ENCODE data around the gene RHOH. TPM values are rescaled to one million over a fixed set of nuclear protein-coding genes. Genes with fewer than 3 reads are reported as not detected.

The RHOH gene
- total RNA-seq, 2 donors from 2014 or later: 1.6 to 2.6 TPM

DNA sequence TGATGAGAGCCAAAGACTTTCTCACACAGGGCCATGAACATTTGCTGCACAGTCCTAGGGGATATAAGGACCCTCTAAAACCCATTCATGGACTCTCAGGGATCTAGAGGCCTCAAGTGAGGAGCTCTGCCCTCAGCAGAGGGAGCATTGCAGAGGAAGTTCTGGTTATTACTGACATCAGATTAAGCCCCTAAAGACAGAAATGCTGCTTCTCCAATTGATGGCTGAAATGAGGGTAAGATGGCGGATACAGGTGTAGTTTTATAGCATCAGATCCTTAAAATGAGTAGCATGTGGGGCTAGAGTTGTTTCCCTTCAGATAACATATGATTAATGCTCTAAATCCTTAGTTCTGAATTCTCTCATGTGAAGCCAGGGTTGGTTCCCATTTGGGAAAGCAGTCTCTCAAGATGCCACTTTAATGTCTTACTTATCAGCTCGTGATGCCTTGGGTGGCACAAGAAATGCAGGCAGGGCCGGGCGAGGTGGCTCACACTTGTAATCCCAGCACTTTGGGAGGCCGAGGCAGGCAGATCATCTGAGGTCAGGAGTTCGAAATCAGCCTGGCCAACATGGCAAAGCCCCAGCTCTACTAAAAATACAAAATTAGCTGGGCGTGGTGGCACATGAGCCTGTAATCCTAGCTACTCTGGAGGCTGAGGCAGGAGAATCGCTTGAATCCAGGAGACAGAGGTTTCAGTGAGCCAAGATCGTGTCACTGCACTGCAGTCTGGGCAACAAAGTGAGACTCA is 7.9 kb downstream of the RHOH start:
- intact Hi-C loops (cut with DNase I): no loop called here
- TF ChIP-seq, protein P1, sequence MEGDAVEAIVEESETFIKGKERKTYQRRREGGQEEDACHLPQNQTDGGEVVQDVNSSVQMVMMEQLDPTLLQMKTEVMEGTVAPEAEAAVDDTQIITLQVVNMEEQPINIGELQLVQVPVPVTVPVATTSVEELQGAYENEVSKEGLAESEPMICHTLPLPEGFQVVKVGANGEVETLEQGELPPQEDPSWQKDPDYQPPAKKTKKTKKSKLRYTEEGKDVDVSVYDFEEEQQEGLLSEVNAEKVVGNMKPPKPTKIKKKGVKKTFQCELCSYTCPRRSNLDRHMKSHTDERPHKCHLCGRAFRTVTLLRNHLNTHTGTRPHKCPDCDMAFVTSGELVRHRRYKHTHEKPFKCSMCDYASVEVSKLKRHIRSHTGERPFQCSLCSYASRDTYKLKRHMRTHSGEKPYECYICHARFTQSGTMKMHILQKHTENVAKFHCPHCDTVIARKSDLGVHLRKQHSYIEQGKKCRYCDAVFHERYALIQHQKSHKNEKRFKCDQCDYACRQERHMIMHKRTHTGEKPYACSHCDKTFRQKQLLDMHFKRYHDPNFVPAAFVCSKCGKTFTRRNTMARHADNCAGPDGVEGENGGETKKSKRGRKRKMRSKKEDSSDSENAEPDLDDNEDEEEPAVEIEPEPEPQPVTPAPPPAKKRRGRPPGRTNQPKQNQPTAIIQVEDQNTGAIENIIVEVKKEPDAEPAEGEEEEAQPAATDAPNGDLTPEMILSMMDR (IDR thresholded peaks at IDR 0.05): no peak
- no peak for DNase-seq
- H3K27me3 ChIP-seq: no peaks in the 10 kb centered on the region
- H3K9me3 ChIP-seq: no peaks in the 10 kb centered on the region
- H3K4me1 ChIP-seq: no peaks in the 10 kb centered on the region
- H3K36me3 ChIP-seq: no peaks in the 10 kb centered on the region
- peak overlapping the region in 1 of 2 donors; percentile 21 for H3K9ac ChIP-seq (ENCODE audit: low read depth in 2 of 2, low read length in 2 of 2)
- H3K27ac ChIP-seq: peak overlapping the region; percentile 47
- no peak overlapping the region for H3K4me3 ChIP-seq

DNA sequence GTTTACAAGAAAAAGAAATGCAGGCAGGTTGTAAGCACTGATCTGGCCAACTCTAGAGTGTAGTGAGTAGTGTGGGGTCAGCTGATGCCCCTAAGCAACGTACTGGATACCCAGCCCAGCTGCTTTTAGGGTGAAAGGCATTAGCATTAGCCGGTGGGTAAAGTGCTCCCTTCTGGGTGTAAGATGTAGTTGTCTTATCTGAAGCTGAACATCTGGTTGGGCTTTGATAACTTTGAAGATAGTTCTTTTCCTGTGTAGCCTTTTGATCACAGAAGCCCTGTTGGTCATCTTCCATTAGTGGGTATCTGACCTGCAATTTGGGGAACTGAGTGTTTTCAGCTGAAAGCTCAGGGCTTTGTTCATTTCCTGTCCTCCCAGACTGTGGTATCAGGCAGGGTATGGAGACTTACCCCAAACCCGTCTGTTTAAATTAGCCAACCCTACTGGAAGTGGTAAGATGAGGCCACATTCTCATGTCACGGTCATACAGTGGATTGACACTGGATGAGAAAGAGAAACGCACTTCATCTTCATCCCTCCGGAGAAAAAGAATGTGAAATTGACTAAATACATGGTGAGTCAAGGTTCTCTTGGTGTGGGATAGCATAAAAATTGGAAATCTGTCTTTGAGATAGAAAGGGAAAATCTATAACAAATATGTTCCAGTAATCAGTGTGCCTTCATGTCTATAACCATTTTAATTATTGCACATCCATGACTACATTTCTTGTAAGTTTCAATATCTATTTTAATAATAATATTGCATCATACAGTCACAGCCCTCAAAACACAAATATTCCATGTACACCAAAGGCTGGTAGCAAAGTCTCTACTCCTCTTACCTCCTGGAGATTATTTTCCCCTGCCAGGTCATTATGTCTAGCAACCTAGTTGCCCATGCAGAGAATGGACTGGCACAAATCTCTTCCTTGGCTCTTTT is 8.7 kb downstream of the RHOH start:
- Histone ChIP-seq H3K27me3 (no peaks in the 10 kb centered on the region), H3K4me3 (peak overlapping the region; percentile 14), H3K27ac (peak overlapping the region; percentile 47), H3K36me3 (no peaks in the 10 kb centered on the region), H3K9me3 (no peaks in the 10 kb centered on the region), H3K9ac (ENCODE audit: low read depth in 2 of 2, low read length in 2 of 2) (peak overlapping the region in 1 of 2 donors; percentile 21), H3K4me1 (no peaks in the 10 kb centered on the region)
- no peak for DNase-seq
- intact Hi-C loops (cut with DNase I): no loop called here
- TF ChIP-seq, protein P1 (IDR thresholded peaks at IDR 0.05): no peak

DNA sequence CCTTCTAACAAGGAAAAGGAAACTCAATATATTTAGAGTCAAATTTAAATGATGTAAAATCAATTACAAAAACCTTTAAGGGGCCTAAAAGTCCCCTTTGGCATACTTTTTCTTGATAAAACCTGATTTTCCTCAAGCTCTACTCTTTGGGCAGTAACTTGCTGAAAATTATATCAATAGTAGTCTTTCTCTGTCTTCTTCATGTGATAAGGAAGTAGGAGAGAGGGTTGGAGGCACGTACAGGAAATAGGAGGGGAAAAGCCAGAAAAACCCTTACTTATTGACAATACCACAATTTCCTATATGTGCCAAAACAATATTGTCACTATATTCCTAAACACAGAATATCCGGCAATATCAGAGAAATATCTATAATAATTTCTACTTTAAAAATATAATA is 9.6 kb downstream of the RHOH start:
- Histone ChIP-seq H3K27ac (peak overlapping the region; percentile 47), H3K4me3 (no peak overlapping the region), H3K27me3 (no peaks in the 10 kb centered on the region), H3K9ac (ENCODE audit: low read depth in 2 of 2, low read length in 2 of 2) (no peak overlapping the region), H3K9me3 (no peaks in the 10 kb centered on the region), H3K36me3 (no peaks in the 10 kb centered on the region), H3K4me1 (no peaks in the 10 kb centered on the region)
- intact Hi-C loops (cut with DNase I): no loop called here
- DNase-seq: no peak
- TF ChIP-seq, protein P1 (IDR thresholded peaks at IDR 0.05): no peak

DNA sequence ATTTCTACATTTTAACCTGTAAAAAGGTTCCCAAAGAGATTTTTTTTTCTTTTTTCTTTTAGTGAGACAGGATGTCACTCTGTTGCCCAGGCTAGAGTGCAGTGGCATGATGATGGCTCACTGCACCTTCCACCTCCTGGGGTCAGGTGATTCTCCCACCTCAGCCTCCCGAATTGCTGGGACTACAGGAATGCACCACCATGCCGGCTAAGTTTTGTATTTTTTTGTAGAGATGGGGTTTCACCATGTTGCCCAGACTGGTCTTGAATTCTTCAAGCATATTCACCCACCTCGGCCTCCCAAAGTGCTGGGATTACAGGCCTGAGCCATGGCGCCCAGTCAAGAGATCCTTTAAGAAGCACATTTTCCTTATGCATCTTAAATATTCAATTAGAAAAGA is 12.6 kb downstream of the RHOH start:
- Histone ChIP-seq H3K9me3 (no peaks in the 10 kb centered on the region), H3K4me3 (no peak overlapping the region), H3K4me1 (no peaks in the 10 kb centered on the region), H3K27me3 (no peaks in the 10 kb centered on the region), H3K9ac (ENCODE audit: low read depth in 2 of 2, low read length in 2 of 2) (no peak overlapping the region), H3K27ac (no peak overlapping the region), H3K36me3 (no peaks in the 10 kb centered on the region)
- intact Hi-C loops (cut with DNase I): no loop called here
- TF ChIP-seq, protein P1 (IDR thresholded peaks at IDR 0.05): no peak
- no peak for DNase-seq

DNA sequence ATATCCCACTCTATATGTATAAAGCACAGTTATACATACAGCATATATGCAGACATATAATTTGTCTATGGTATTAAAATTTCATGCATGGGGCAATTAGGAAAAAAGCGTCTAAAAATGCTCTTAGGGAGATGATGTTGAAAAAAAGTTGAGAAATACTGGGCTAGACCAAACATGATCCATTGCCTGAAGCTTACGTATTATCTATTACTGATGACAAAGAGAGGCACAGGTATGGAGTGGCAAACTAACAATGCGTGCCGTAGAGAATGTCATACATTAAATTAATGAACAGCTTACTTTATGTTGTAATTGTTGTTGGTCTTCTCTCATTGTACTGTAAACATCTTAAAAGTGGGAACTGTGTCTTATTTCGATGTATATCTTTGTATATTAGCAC is 13.9 kb downstream of the RHOH start:
- TF ChIP-seq, protein P1 (IDR thresholded peaks at IDR 0.05): no peak
- DNase-seq: no peak
- intact Hi-C loops (cut with DNase I): no loop called here
- Histone ChIP-seq H3K27ac (no peak overlapping the region), H3K27me3 (no peaks in the 10 kb centered on the region), H3K9me3 (no peaks in the 10 kb centered on the region), H3K36me3 (no peaks in the 10 kb centered on the region), H3K4me1 (no peaks in the 10 kb centered on the region), H3K4me3 (no peak overlapping the region), H3K9ac (ENCODE audit: low read depth in 2 of 2, low read length in 2 of 2) (no peak overlapping the region)

Measured in colonic mucosa (tissue), 4 donors.